Measurements from ENCODE around the gene KANK2. TPM values are rescaled to one million over a fixed set of nuclear protein-coding genes. Genes with fewer than 3 reads are reported as not detected.

KANK2 gene
- total RNA-seq, 4 donors from 2014 or later = 326 to 762 (median 535) TPM

GRCh38 chr19:11238781-11239376 lies 41.5 kb upstream of the KANK2 start:
- TF ChIP-seq POLR2A (IDR thresholded peaks at IDR 0.05) = no peak
- TF ChIP-seq CTCF (IDR thresholded peaks at IDR 0.05) = no peak
- intact Hi-C loops (cut with DNase I; ENCODE audit: low total_unique reads) = no loop called here
- Histone ChIP-seq H3K4me1 (no peaks in the 10 kb centered on the region), H3K4me3 (no peak overlapping the region), H3K9me3 (peaks cover 0 to 8% of the 10 kb centered on the region in 2 donors), H3K27me3 (no peaks in the 10 kb centered on the region), H3K36me3 (no peaks in the 10 kb centered on the region), H3K27ac (no peak overlapping the region)
- DNase-seq = no peak

GRCh38 chr19:11238041-11238440 lies 40.7 kb upstream of the KANK2 start:
- Histone ChIP-seq H3K4me1 (no peaks in the 10 kb centered on the region), H3K27me3 (no peaks in the 10 kb centered on the region), H3K9me3 (peaks cover 0 to 8% of the 10 kb centered on the region in 2 donors), H3K4me3 (no peak overlapping the region), H3K27ac (no peak overlapping the region), H3K36me3 (no peaks in the 10 kb centered on the region)
- DNase-seq = no peak
- TF ChIP-seq POLR2A (IDR thresholded peaks at IDR 0.05) (no peak), CTCF (IDR thresholded peaks at IDR 0.05) (no peak)
- intact Hi-C loops (cut with DNase I; ENCODE audit: low total_unique reads) = no loop called here

- peaks cover 0 to 8% of the 10 kb centered on the region in 2 donors for H3K9me3 ChIP-seq
- intact Hi-C loops (cut with DNase I; ENCODE audit: low total_unique reads) = no loop called here
- no peaks in the 10 kb centered on the region for H3K27me3 ChIP-seq
- TF ChIP-seq POLR2A (IDR thresholded peaks at IDR 0.05) (no peak), CTCF (IDR thresholded peaks at IDR 0.05) (no peak)
- no peak for DNase-seq
- no peak overlapping the region for H3K4me3 ChIP-seq
- H3K27ac ChIP-seq = no peak overlapping the region
- no peaks in the 10 kb centered on the region for H3K36me3 ChIP-seq
- no peaks in the 10 kb centered on the region for H3K4me1 ChIP-seq
Observed at GRCh38 chr19:11237321-11237720, 40.0 kb upstream of the KANK2 start.

- Histone ChIP-seq H3K4me1 (no peaks in the 10 kb centered on the region), H3K27ac (no peak overlapping the region), H3K4me3 (no peak overlapping the region), H3K27me3 (no peaks in the 10 kb centered on the region), H3K9me3 (peaks cover 0 to 8% of the 10 kb centered on the region in 2 donors), H3K36me3 (no peaks in the 10 kb centered on the region)
- intact Hi-C loops (cut with DNase I; ENCODE audit: low total_unique reads) = no loop called here
- DNase-seq = no peak
- TF ChIP-seq CTCF (IDR thresholded peaks at IDR 0.05) = no peak
- TF ChIP-seq POLR2A (IDR thresholded peaks at IDR 0.05) = no peak
Observed at GRCh38 chr19:11236324-11237301, 39.3 kb upstream of the KANK2 start.

- no peaks in the 10 kb centered on the region for H3K4me1 ChIP-seq
- intact Hi-C loops (cut with DNase I; ENCODE audit: low total_unique reads) = no loop called here
- no peaks in the 10 kb centered on the region for H3K27me3 ChIP-seq
- TF ChIP-seq CTCF (IDR thresholded peaks at IDR 0.05) (no peak), POLR2A (IDR thresholded peaks at IDR 0.05) (no peak)
- H3K4me3 ChIP-seq = no peak overlapping the region
- H3K36me3 ChIP-seq = no peaks in the 10 kb centered on the region
- H3K27ac ChIP-seq = no peak overlapping the region
- peaks cover 0 to 8% of the 10 kb centered on the region in 2 donors for H3K9me3 ChIP-seq
- no peak for DNase-seq
Observed at GRCh38 chr19:11234486-11235075, 37.2 kb upstream of the KANK2 start.

All from uterus (tissue), 4 donors.